Measurements from ENCODE around the gene KIF18A.
"Not testable (repeated sequence)": the region's sequence is repeated elsewhere in the genome, so short reads cannot be mapped to it uniquely, and the experiment has no call there.

KIF18A gene

DNA sequence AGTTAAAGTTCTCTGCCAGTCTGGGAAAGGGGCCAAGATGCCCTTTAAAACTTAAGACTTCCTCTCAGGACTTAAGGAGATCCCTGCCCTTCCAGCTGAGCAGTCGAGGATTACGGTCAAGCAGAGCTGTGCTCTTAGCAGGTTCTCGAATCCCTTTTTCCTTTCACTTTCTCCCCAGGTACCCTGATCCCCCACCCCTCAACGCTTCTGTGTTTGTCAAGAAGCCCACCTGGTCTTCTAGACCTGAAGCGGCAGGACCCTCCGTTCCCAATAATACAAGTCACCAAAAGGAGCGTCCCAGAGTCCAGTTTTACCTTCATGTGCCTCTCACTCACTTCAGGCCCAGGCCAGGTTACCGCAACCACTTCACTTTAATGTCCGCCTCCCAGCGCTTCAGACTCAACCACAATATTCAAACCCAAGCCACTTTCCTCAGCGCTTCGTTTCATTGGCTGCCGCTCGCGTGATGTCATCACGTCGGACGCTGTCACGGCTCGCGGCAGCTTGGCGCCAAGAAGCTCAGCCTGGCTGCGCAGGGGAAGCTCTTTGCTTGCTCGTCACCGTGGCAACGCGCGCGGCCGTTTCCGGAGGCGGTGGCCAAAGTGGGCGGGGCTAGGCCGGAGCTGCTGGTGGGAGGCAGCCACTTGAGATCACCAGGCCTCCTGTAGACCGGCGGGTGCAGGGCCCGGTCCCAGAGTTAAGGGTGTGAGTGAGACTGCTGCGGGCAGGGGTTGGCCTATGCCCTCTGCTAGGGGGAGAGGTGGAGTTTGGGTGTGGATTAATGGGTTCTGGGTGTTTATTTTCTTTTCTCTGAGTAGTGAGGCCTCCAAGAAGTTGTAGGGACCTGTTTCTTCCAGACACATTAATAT is at the start of gene KIF18A, which contains the start of gene METTL15:
TSS of gene KIF18A (minus strand) at position 407 of the 869 bp plus-strand sequence. CDS start 10,209 bp downstream, outside the sequence.
TSS of gene METTL15 (plus strand) at position 639 of the 869 bp plus-strand sequence. CDS start 4,947 bp downstream, outside the sequence.
- DNase-seq = peak; percentile 98

GRCh38 chr11:28153586-28153985 is 45.6 kb upstream of the KIF18A start:
- DNase-seq = peak; percentile 2

DNA sequence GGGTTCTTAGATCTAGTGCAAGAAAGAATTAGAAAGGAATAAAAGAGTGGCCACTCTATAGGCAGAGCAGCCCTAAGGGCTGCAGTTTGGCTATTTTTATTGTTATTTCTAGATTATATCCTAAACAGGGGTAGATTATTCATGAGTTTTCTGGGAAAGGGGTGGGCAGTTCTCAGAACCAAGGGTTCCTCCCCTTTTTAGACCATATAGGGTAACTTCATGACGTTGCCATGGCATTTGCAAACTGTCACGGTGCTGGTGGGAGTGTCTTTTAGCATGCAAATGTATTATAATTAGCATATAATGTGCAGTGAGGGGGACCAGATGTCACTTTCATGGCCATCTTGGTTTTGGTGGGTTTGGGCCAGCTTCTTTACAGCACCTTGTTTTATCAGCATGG is 44.8 kb upstream of the KIF18A start:
- DNase-seq = no peak

GRCh38 chr11:28146123-28146751 is 38.3 kb upstream of the KIF18A start:
- peak; percentile 57 for DNase-seq

DNA sequence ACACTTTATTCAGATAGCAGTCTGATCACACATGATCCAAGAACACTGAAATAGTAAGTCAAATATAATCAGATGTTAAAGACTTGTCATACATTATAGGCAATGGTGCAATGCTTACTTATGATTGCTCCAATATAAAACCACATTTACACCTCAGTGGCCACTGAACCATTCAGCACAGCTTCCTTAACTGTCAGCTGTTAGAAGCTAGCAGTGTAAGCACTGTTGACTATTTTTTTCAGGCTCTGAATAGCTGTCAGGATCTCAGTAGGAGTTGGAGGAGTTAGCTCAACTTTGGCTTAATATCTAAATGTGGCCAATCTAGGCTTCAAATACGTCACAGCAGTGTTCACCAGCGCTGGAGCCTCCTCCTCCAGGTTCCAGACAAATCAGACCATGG is 36.9 kb upstream of the KIF18A start:
- no peak for DNase-seq

GRCh38 chr11:28142724-28143123 is 34.8 kb upstream of the KIF18A start:
- no peak for DNase-seq

GRCh38 chr11:28140689-28141455 is 32.9 kb upstream of the KIF18A start:
- no peak for DNase-seq

DNA sequence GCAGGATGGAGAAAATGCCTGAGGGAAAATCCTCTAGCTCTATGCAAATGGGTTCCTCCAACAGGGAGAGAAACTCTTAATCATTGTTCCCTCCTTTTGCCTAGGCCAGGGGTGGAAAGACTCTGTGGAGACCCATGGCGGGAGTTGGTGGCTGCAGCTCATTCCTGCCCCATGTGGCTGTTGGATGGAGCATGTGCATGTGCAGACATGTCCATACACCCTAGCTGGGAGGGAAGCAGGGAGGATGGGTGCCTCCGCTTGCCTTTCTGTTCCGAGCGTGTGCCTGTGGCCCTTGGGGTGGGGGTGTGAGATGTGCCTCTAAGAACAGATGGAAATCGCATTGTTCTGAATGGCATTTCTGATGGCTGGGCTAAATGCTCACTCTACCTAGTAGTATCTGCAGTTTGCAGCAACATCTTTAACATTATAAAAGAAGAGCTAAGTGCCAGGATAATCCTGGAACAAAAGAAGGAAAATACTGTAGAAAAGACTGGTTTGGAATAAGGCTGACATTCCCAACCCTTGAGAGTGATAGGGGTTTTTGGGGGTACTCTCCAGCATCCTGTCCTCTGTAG is 32.0 kb upstream of the KIF18A start:
- no peak for DNase-seq

DNA sequence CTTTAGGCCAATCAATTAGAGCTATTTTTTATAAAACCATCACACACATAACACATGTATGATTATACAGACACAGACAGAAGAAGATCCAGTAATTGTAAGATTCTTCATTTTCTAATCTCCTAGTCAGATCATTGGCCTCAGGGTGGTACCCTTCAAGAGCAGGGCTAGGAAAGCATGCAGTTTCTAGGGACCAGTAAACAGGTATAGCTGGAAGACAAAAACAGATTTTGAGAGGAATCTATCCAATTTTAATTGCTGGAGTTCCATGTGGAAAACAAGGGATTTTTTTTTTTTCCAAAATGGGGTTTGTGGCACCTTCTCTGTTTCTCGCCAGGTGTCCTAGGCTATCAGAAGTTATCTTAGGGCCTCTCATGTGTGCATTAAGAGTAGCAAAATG is 29.9 kb upstream of the KIF18A start:
- DNase-seq = no peak

- DNase-seq = no peak
Measured at GRCh38 chr11:28137366-28137765, 29.4 kb upstream of the KIF18A start.

DNA sequence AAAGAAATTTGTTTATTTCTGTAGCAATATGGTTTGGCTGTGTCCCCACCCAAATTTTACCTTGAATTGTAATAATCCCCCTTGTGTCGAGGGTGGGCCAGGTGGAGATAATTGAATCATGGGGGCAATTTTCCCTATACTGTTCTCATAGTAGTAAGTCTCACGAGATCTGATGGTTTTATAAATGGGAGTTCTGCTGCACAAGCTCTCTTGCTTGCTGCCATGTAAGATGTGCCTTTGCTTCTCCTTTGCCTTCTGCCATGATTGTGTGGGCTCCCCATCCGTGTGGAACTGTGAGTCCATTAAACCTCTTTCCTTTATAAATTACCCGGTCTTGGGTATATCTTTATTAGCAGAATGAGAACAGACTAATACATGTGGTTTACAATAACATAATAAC is 28.2 kb upstream of the KIF18A start:
- not testable (repeated sequence) for DNase-seq

DNA sequence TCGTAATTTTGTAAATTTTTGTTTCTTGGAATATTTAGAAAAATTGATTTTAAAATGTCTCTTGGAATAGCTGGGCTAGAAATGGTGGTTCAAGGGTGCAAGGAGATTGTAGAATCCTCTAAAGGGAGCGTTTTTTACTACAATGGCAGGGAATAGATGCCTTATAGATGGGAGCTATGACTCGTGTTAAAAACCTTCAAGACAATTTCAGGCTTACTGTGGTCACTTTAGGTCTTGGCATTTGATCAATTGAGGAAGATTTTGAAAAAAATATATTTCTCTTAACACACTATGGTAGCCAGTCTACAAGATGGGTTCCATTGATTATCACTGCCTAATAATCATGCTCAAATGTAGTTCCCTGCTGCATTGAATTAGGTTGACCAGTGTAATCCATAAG is 25.2 kb upstream of the KIF18A start:
- no peak for DNase-seq

GRCh38 chr11:28132548-28132947 is 24.6 kb upstream of the KIF18A start:
- no peak for DNase-seq

GRCh38 chr11:28123151-28123581 is 15.2 kb upstream of the KIF18A start:
- no peak for DNase-seq

DNA sequence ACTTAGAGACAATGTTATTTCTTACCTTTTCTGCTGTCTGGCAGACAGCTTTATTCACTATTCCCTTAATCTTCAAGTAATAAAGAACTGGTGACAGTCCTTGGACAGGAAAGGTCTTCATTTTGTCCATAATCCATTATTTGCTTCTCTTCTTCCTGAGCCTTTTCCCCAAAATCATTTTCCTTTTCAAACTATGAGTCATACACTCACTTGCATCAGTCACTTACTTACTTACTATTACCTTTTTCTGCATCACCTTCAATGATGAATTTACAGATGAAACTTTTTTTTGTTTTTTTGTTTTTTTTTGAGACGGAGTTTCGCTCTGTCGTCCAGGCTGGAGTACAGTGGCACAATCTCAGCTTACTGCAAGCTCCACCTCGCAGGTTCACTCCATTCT is 9.8 kb upstream of the KIF18A start:
- DNase-seq = no peak

- DNase-seq = no peak
Measured at GRCh38 chr11:28114731-28115130, 6.8 kb upstream of the KIF18A start.

DNA sequence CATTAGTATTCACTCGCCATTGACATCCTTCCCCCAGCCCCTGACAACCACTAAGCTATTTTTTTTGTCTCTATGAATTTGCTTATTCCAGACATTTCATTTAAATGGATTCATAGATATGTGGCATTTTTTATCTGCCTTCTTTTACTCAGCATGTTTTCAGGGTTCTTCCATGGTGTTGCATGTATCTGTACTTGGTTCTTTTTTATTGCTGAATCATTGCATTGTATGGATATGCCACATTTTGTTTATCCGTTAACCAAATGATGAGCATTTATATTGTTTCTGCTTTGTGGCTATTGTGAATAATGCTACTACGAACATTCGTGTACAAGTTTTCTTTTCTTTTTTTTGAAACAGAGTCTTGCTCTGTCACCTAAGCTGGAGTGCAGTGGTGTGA is 6.2 kb upstream of the KIF18A start:
- no peak for DNase-seq

DNA sequence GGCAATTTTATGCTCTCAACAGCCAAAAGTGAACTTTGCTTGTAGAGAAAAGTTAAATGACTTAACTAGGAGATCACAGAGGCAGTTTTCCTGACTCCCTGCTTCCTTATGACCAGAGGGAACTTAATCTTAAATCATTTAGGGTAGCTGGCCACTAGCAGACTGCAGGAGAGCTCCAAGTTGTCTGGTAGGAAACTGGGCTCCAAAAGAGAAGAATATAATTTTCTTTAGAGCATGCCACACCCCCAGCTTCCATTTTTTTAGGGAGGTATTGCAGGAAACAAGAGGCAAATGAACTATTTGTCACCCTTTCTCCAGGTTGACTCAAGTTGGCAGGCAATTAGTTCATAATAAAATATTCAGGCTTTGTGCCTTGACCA is 2.9 kb upstream of the KIF18A start:
- DNase-seq = no peak

- peak; percentile 24 for DNase-seq
Measured at GRCh38 chr11:28110108-28110820, 2.3 kb upstream of the KIF18A start.

- no peak for DNase-seq
Measured at GRCh38 chr11:28108958-28109357, 1.0 kb upstream of the KIF18A start.

DNA sequence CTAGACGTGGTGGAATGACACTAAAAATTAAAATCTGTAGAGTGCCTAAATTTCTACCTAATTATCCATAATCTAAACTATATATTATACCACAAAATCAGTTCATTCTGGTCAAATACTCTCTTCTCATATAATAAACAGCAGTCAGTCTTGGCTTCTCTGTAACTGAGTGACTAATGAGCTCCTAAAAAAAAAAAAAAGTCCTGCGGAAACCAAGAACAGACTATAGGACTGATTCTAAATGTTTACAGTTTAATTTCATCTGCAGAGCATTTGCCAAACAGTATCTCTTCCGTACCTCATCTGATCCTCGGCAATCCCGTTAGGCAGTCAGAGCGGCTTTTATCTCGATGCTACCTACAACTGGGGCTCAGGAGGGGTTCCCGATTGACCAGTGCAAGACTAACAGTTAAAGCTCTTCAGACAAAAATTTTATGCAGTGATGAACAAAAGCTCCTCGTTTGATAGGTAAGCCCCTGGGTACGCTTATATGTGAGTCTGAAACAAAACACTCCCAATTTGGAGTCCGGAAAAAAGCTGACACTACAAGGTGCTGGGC is 686 bp downstream of the KIF18A start:
- no peak for DNase-seq

All from amniotic stem cell (primary cell).